Immature natural killer cell (primary cell): ENCODE measurements around the gene KRTAP2-4. TPM values are rescaled to one million over a fixed set of nuclear protein-coding genes. Genes with fewer than 3 reads are reported as not detected.
"Not testable (repeated sequence)": the region's sequence is repeated elsewhere in the genome, so short reads cannot be mapped to it uniquely, and the experiment has no call there.

Experiments used
- DNase-seq, 3 donors: peaks; one replicate each; pipeline ENCODE4 v3.0.0; 2022; ENCODE audit warnings: mixed read lengths in 1 of 3
- H3K27ac Mint-ChIP-seq, 6 donors: one replicate each; pipeline ENCODE4 v1.8.0; 2020; ENCODE audit warnings: mixed read lengths in 6 of 6, mild to moderate bottlenecking in 5 of 6, inconsistent platforms in 4 of 6, moderate library complexity in 3 of 6
- H3K27me3 Mint-ChIP-seq, 3 donors: one replicate each; pipeline ENCODE4 v1.8.0; 2020 to 2021; ENCODE audit warnings: low read depth in 3 of 3, mild to moderate bottlenecking in 3 of 3, mixed read lengths in 3 of 3, moderate library complexity in 3 of 3, inconsistent platforms in 1 of 3
- H3K36me3 Mint-ChIP-seq, 3 donors: one replicate each; pipeline ENCODE4 v1.8.0; 2020; ENCODE audit warnings: mixed read lengths in 3 of 3, inconsistent platforms in 2 of 3, mild to moderate bottlenecking in 2 of 3
- H3K4me1 Mint-ChIP-seq, 2 donors: one replicate each; pipeline ENCODE4 v1.8.0; 2020; ENCODE audit warnings: inconsistent platforms in 2 of 2, mild to moderate bottlenecking in 2 of 2, mixed read lengths in 2 of 2, moderate library complexity in 1 of 2
- H3K4me3 Mint-ChIP-seq, 5 donors: one replicate each; pipeline ENCODE4 v1.8.0; 2020; ENCODE audit warnings: mild to moderate bottlenecking in 5 of 5, mixed read lengths in 5 of 5, inconsistent platforms in 3 of 5, moderate library complexity in 3 of 5
- H3K9me3 Mint-ChIP-seq, 6 donors: one replicate each; pipeline ENCODE4 v1.8.0; 2020; ENCODE audit warnings: mild to moderate bottlenecking in 6 of 6, mixed read lengths in 6 of 6, inconsistent platforms in 4 of 6, moderate library complexity in 3 of 6
- polyA plus RNA-seq, 3 donors: library from polyadenylated mRNA; unstranded; fragments of 300-500 nt; fragmentation: Illumina TruSeq; gene quantifications; one replicate each; pipeline ENCODE4 v1.2.3, GENCODE V29; 2021

Gene KRTAP2-4
- polyA plus RNA-seq: not detected

- no peaks in the 10 kb centered on the region for H3K36me3 Mint-ChIP-seq
- no peak within 1 kb of the TSS for H3K4me3 Mint-ChIP-seq
- DNase-seq: no peak
- H3K27ac Mint-ChIP-seq: no peak within 1 kb of the TSS
- peaks cover 0 to 12% (median 2%) of the 10 kb centered on the region in 3 donors for H3K27me3 Mint-ChIP-seq
- peaks cover 0 to 2% of the 10 kb centered on the region in 2 donors for H3K4me1 Mint-ChIP-seq
- H3K9me3 Mint-ChIP-seq: peaks cover 0 to 1% (median 0%) of the 10 kb centered on the region in 6 donors
Observed at GRCh38 chr17:41065829-41066624, at the start of gene KRTAP2-4. TSS of gene KRTAP2-4 (minus strand) at chr17:41065879. CDS start at chr17:41065845, 34 bp downstream.

- DNase-seq: no peak
- no peak overlapping the region for H3K27ac Mint-ChIP-seq
- no peaks in the 10 kb centered on the region for H3K4me1 Mint-ChIP-seq
- no peaks in the 10 kb centered on the region for H3K9me3 Mint-ChIP-seq
- H3K4me3 Mint-ChIP-seq: no peak overlapping the region
- peaks cover 3 to 9% (median 5%) of the 10 kb centered on the region in 3 donors for H3K27me3 Mint-ChIP-seq
- H3K36me3 Mint-ChIP-seq: no peaks in the 10 kb centered on the region
Observed at GRCh38 chr17:41111151-41111885, 45.6 kb upstream of the KRTAP2-4 start.

GRCh38 chr17:41108728-41109386, 43.2 kb upstream of the KRTAP2-4 start:
- not testable (repeated sequence) for H3K36me3 Mint-ChIP-seq, H3K4me3 Mint-ChIP-seq, H3K9me3 Mint-ChIP-seq, H3K27ac Mint-ChIP-seq, DNase-seq, H3K4me1 Mint-ChIP-seq
- H3K27me3 Mint-ChIP-seq: peaks cover 3 to 12% (median 3%) of the 10 kb centered on the region in 3 donors

GRCh38 chr17:41107941-41108450, 42.3 kb upstream of the KRTAP2-4 start:
- Mint-ChIP-seq H3K36me3 (no peaks in the 10 kb centered on the region), H3K4me1 (no peaks in the 10 kb centered on the region), H3K27ac (no peak overlapping the region), H3K4me3 (no peak overlapping the region), H3K9me3 (no peaks in the 10 kb centered on the region), H3K27me3 (peaks cover 3 to 12% (median 5%) of the 10 kb centered on the region in 3 donors)
- no peak for DNase-seq

GRCh38 chr17:41105347-41105746, 39.7 kb upstream of the KRTAP2-4 start, which contains the start of gene KRTAP4-9:
TSS of gene KRTAP4-9 (plus strand) at chr17:41105389. CDS start at chr17:41105389, 0 bp downstream.
- H3K4me3 Mint-ChIP-seq: not testable (repeated sequence)

GRCh38 chr17:41104386-41105038, 38.8 kb upstream of the KRTAP2-4 start:
- H3K4me3 Mint-ChIP-seq, H3K9me3 Mint-ChIP-seq, DNase-seq, H3K4me1 Mint-ChIP-seq, H3K27ac Mint-ChIP-seq, H3K36me3 Mint-ChIP-seq, H3K27me3 Mint-ChIP-seq: not testable (repeated sequence)

More at GRCh38 chr17:41105347-41105746, 39.7 kb upstream of the KRTAP2-4 start, which contains the start of gene KRTAP4-9:
- H3K4me1 Mint-ChIP-seq, H3K36me3 Mint-ChIP-seq, DNase-seq, H3K9me3 Mint-ChIP-seq, H3K27ac Mint-ChIP-seq, H3K27me3 Mint-ChIP-seq: not testable (repeated sequence)

GRCh38 chr17:41103896-41104295, 38.2 kb upstream of the KRTAP2-4 start:
- peaks cover 3 to 9% (median 7%) of the 10 kb centered on the region in 3 donors for H3K27me3 Mint-ChIP-seq

GRCh38 chr17:41101586-41102259, 36.0 kb upstream of the KRTAP2-4 start, which contains the start of gene KRTAP4-16:
TSS of gene KRTAP4-16 (minus strand) at chr17:41102209. CDS start at chr17:41102209, 0 bp downstream.
- H3K4me1 Mint-ChIP-seq: no peaks in the 10 kb centered on the region
- peaks cover 2 to 11% (median 7%) of the 10 kb centered on the region in 3 donors for H3K27me3 Mint-ChIP-seq
- H3K4me3 Mint-ChIP-seq: no peak within 1 kb of the TSS
- no peaks in the 10 kb centered on the region for H3K9me3 Mint-ChIP-seq
- DNase-seq: no peak
- no peak within 1 kb of the TSS for H3K27ac Mint-ChIP-seq
- no peaks in the 10 kb centered on the region for H3K36me3 Mint-ChIP-seq

More at GRCh38 chr17:41103896-41104295, 38.2 kb upstream of the KRTAP2-4 start:
- no peak overlapping the region for H3K4me3 Mint-ChIP-seq
- H3K9me3 Mint-ChIP-seq: no peaks in the 10 kb centered on the region
- H3K27ac Mint-ChIP-seq: no peak overlapping the region
- DNase-seq: no peak
- no peaks in the 10 kb centered on the region for H3K36me3 Mint-ChIP-seq
- no peaks in the 10 kb centered on the region for H3K4me1 Mint-ChIP-seq

- H3K9me3 Mint-ChIP-seq, H3K27me3 Mint-ChIP-seq, H3K36me3 Mint-ChIP-seq, H3K4me3 Mint-ChIP-seq, H3K4me1 Mint-ChIP-seq, H3K27ac Mint-ChIP-seq, DNase-seq: not testable (repeated sequence)
Observed at GRCh38 chr17:41099682-41100480, 34.2 kb upstream of the KRTAP2-4 start.

- Mint-ChIP-seq H3K4me3 (no peak overlapping the region), H3K4me1 (no peaks in the 10 kb centered on the region), H3K27me3 (peaks cover 2 to 9% (median 6%) of the 10 kb centered on the region in 3 donors), H3K36me3 (no peaks in the 10 kb centered on the region), H3K9me3 (peaks cover 0 to 3% (median 0%) of the 10 kb centered on the region in 6 donors), H3K27ac (no peak overlapping the region)
- DNase-seq: no peak
Observed at GRCh38 chr17:41098481-41098880, 32.8 kb upstream of the KRTAP2-4 start.

GRCh38 chr17:41098042-41098441, 32.4 kb upstream of the KRTAP2-4 start, which contains the start of gene KRTAP4-8:
TSS of gene KRTAP4-8 (minus strand) at chr17:41098142. CDS start at chr17:41098084, 58 bp downstream.
- H3K4me1 Mint-ChIP-seq: no peaks in the 10 kb centered on the region
- no peak within 1 kb of the TSS for H3K27ac Mint-ChIP-seq
- H3K36me3 Mint-ChIP-seq: no peaks in the 10 kb centered on the region
- DNase-seq: no peak
- peaks cover 0 to 3% (median 0%) of the 10 kb centered on the region in 6 donors for H3K9me3 Mint-ChIP-seq
- H3K27me3 Mint-ChIP-seq: peaks cover 2 to 8% (median 7%) of the 10 kb centered on the region in 3 donors
- H3K4me3 Mint-ChIP-seq: no peak within 1 kb of the TSS

GRCh38 chr17:41096055-41096454, 30.4 kb upstream of the KRTAP2-4 start:
- no peak overlapping the region for H3K27ac Mint-ChIP-seq

More at GRCh38 chr17:41096055-41096454, 30.4 kb upstream of the KRTAP2-4 start:
- H3K36me3 Mint-ChIP-seq: no peaks in the 10 kb centered on the region
- peaks cover 0 to 3% (median 0%) of the 10 kb centered on the region in 6 donors for H3K9me3 Mint-ChIP-seq
- peaks cover 2 to 12% (median 4%) of the 10 kb centered on the region in 3 donors for H3K27me3 Mint-ChIP-seq
- H3K4me3 Mint-ChIP-seq: no peak overlapping the region
- H3K4me1 Mint-ChIP-seq: no peaks in the 10 kb centered on the region
- no peak for DNase-seq
